ENCODE data around the gene PTPN20.
A peak's percentile ranks its signal among the peaks of the same experiment; 100 is the strongest.
"Not testable (repeated sequence)": the region's sequence is repeated elsewhere in the genome, so short reads cannot be mapped to it uniquely, and the experiment has no call there.

PTPN20 gene, protein sequence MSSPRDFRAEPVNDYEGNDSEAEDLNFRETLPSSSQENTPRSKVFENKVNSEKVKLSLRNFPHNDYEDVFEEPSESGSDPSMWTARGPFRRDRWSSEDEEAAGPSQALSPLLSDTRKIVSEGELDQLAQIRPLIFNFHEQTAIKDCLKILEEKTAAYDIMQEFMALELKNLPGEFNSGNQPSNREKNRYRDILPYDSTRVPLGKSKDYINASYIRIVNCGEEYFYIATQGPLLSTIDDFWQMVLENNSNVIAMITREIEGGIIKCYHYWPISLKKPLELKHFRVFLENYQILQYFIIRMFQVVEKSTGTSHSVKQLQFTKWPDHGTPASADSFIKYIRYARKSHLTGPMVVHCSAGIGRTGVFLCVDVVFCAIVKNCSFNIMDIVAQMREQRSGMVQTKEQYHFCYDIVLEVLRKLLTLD

DNA sequence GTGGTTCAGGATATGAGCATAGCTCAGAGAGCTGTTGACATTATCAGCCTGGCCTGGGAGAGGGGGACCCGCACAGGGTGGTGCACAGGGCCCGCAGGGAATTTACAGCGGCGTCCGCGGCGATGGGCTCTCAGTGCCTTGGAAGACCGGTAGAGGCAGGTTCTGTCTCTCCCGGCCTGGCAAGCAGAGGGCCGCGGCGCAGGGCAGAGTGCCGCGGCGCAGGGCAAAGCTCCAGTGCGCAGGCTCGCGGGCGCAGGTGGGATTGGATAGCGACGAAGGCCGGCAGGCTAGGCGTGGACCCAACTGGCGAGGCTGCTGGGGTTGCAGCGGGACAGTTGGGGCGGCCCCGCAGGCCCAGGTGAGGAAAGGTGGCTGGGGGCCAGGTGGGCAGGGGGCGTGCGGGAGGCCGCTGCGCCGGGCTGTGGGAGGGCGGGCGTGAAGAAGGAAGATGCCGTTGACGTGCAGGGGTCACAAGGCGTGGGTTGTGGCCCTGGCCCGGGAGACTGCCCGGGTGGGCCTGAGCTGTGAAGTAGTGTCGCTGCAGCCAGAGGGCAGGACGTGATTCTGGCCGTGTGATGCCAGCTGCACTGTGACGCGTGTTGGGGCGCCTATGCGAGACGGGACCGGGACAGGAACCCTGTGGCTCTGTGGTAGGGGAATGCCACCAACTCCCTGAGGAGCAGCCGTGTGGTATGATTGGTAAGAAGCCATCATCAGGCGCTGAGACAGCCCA lies at the start of gene PTPN20:
Gene PTPN20 (plus strand): TSS at position 285 of the 733 bp plus-strand sequence. CDS start 21,072 bp downstream, outside the sequence.
- H3K4me3 ChIP-seq (ENCODE audit: low read depth, low read length); H3K4me2 ChIP-seq (ENCODE audit: low read length); H3K9ac ChIP-seq; H3K9me3 ChIP-seq (ENCODE audit: control insufficient read depth, low read length); H3K36me3 ChIP-seq (ENCODE audit: control insufficient read depth, insufficient read depth, low read length); H3K27me3 ChIP-seq (ENCODE audit: control insufficient read depth, insufficient read depth, low read length); H3K79me2 ChIP-seq; H3K4me1 ChIP-seq; H3K27ac ChIP-seq: not testable (repeated sequence)
- peak within 1 kb of the TSS; percentile 77 for H2AFZ ChIP-seq

DNA sequence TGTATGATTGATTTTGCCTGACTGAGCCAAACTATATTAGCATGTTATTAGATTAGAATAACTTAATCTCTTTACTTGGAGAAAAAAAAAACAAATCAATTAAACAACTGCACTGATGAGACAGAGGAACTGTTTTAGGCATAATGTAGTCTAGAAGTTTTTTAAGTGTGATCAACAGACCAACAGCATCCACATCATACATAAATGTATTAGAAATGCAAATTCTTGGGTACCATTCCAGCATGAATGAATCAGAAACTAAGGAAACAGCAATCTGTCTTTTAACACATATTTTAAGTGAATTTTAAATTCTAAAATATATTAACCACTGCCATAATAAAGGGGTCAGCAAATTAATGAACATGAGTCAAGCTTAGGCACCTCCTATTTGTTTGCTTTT lies 41.5 kb upstream of the PTPN20 start:
- not testable (repeated sequence) for H3K9ac ChIP-seq; H3K27ac ChIP-seq; H3K4me3 ChIP-seq (ENCODE audit: low read depth, low read length); H3K36me3 ChIP-seq (ENCODE audit: control insufficient read depth, insufficient read depth, low read length); H3K27me3 ChIP-seq (ENCODE audit: control insufficient read depth, insufficient read depth, low read length); H2AFZ ChIP-seq; H3K79me2 ChIP-seq; H3K4me2 ChIP-seq (ENCODE audit: low read length); H3K9me3 ChIP-seq (ENCODE audit: control insufficient read depth, low read length); H3K4me1 ChIP-seq

DNA sequence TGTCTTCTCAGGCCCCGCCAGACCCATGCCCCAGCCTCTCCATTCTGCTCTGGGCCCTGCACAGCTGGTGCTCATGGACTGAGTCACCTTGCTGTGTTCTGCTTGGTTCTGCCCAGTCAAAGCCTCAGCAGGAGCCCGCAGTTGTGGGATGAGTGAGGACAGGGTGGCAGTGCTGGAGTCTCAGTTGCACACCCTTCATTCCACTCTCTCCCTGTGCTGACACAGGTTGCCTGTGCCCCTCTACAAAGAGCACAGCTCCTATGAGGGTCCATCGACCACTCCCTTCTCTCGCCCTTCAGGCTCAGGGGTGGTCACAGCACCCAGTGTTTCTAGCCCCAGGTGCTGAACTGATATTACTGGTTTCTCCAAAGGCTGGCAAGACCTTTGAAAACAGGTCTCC lies 39.6 kb upstream of the PTPN20 start:
- not testable (repeated sequence) for H3K27ac ChIP-seq; H3K4me1 ChIP-seq; H3K27me3 ChIP-seq (ENCODE audit: control insufficient read depth, insufficient read depth, low read length); H3K4me3 ChIP-seq (ENCODE audit: low read depth, low read length); H3K79me2 ChIP-seq; H3K36me3 ChIP-seq (ENCODE audit: control insufficient read depth, insufficient read depth, low read length); H3K9me3 ChIP-seq (ENCODE audit: control insufficient read depth, low read length); H3K4me2 ChIP-seq (ENCODE audit: low read length); H2AFZ ChIP-seq; H3K9ac ChIP-seq

DNA sequence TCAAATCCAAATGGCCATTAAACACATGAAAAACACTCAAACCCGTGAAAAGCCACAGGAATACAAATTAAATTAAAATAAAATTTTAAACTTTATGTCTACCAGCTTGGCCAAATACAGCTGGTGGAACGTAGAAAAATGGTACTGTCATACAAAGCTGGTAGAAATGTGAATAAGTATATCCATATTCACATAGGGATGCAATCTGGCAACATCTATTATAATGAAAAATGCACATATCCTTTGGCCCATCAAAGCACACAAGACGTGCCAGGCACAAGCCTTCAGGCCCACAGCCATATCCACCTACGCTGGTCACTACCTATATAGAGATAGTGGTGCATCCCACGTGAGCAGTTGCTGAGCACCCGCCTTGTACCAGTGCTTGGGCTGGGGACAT lies 35.9 kb upstream of the PTPN20 start:
- not testable (repeated sequence) for H2AFZ ChIP-seq; H3K4me3 ChIP-seq (ENCODE audit: low read depth, low read length); H3K27me3 ChIP-seq (ENCODE audit: control insufficient read depth, insufficient read depth, low read length); H3K27ac ChIP-seq; H3K9ac ChIP-seq; H3K9me3 ChIP-seq (ENCODE audit: control insufficient read depth, low read length); H3K79me2 ChIP-seq; H3K4me1 ChIP-seq; H3K36me3 ChIP-seq (ENCODE audit: control insufficient read depth, insufficient read depth, low read length); H3K4me2 ChIP-seq (ENCODE audit: low read length)

DNA sequence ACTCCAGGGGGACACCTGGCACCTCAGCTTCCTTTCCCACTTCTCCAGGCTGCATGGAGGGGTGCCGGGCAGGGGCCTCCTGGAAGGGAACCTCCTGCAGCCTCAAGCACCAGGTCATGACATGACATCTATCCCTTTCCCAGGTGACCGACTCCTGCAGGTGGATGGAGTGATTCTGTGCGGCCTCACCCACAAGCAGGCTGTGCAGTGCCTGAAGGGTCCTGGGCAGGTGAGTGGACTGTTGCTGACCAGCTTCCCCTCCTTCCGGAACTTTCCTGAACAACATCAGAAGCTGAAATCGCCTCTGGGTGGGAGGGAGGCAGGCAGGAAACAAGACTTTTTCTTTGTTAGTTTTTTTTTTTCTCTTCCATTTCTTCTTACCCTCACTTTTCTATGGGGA lies 34.5 kb upstream of the PTPN20 start:
- H3K4me1 ChIP-seq; H3K9me3 ChIP-seq (ENCODE audit: control insufficient read depth, low read length); H2AFZ ChIP-seq; H3K27ac ChIP-seq; H3K36me3 ChIP-seq (ENCODE audit: control insufficient read depth, insufficient read depth, low read length); H3K9ac ChIP-seq; H3K79me2 ChIP-seq; H3K27me3 ChIP-seq (ENCODE audit: control insufficient read depth, insufficient read depth, low read length); H3K4me3 ChIP-seq (ENCODE audit: low read depth, low read length); H3K4me2 ChIP-seq (ENCODE audit: low read length): not testable (repeated sequence)

DNA sequence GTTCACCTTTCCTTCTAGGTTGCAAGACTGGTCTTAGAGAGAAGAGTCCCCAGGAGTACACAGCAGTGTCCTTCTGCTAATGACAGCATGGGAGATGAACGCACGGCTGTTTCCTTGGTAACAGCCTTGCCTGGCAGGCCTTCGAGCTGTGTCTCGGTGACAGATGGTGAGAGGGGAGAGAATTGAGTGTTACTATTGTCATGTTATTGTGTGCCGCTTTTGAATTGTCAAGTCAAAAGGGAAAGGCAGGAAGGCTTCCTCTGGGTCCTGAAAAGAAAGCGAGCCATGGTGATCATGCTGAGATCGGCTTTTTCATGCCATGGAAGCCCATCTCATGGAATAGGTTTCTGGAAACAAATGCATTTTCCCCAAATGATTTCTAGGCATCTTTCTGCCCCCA lies 32.5 kb upstream of the PTPN20 start:
- H3K27me3 ChIP-seq (ENCODE audit: control insufficient read depth, insufficient read depth, low read length); H3K79me2 ChIP-seq; H2AFZ ChIP-seq; H3K27ac ChIP-seq; H3K4me1 ChIP-seq; H3K36me3 ChIP-seq (ENCODE audit: control insufficient read depth, insufficient read depth, low read length); H3K4me3 ChIP-seq (ENCODE audit: low read depth, low read length); H3K9ac ChIP-seq; H3K9me3 ChIP-seq (ENCODE audit: control insufficient read depth, low read length); H3K4me2 ChIP-seq (ENCODE audit: low read length): not testable (repeated sequence)

DNA sequence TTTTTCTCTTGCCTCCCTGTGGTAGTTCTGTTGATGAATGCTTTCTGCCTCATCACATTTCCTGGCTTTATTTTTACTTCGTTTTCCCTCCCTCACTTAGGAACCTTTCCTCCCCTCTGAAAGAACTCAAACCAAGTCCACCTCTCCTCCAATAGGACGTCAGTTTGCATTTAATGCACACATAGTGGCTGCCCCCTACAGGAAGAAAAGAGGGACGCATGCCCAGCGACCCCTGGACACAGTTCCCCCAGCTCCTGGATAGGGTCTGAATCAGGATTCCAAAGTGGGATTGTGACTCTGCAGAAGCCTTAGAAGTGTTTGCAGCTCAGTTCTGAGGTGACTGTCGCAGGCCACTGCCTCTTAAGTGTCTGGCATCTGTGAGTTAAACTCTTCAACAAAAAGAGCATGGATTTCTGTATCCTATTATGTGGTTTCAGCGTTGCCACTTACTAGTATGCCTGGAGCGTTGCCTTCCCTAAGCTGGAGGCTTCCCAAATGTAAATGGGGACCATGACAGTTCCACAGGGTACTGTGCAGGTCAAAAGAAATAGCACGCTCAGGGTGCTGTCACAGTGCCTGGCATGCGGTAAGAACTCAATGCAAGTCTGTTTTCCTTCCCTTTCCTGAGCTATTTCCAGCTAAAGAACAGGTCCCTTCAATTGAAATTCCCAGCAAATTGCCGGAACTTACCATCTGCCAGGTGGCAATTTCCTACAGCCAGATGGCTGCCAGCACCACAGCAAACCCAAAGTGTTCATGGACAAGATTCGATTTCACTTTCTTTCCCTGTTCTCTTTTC lies 20.2 kb upstream of the PTPN20 start:
- H3K4me2 ChIP-seq (ENCODE audit: low read length); H3K27ac ChIP-seq; H3K36me3 ChIP-seq (ENCODE audit: control insufficient read depth, insufficient read depth, low read length); H3K27me3 ChIP-seq (ENCODE audit: control insufficient read depth, insufficient read depth, low read length); H3K4me1 ChIP-seq; H3K9ac ChIP-seq; H3K9me3 ChIP-seq (ENCODE audit: control insufficient read depth, low read length); H2AFZ ChIP-seq; H3K4me3 ChIP-seq (ENCODE audit: low read depth, low read length); H3K79me2 ChIP-seq: not testable (repeated sequence)

DNA sequence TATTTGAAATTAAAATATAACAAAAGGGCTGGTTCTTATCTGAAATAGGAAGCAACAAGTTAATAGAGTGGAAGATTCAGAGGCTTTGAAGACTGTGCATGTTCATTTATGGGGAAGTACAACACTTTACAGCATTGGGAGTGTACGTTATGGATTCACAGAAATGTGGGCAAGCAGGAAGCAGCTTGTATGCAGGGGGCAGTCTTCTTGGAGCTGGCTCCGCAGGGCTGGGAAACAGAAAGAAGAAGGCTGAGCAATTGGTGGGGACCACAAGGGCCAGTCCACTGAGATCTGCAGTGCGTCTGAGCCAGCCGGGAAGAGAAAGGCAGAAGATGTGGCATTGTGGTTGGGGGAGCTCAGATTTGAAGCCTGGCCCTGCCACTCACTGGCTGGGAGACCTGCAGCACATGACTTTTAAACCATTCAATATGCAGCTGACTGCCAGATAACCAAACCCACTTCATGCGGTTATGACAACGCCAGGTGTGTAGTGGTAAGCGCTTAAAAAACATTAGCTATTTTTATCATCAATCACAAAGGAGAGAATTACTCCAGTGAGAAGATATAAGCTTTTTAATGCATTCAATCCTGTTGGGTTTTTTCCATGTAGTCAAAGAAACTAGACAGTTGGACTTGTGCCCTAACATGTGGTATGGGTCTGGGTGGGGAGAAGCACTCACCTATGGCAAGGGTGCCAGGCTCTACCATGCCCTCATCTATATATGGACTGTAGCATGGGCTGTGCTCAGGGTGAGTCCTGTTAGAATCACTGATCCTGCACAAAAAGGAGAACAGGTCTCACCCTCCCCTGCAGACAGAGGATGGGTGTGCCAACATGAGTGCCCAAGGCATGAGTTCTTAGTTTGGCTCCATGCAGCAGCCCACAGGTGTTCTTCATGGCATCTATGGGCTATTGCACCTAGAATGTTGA lies 14.2 kb upstream of the PTPN20 start:
- not testable (repeated sequence) for H3K27ac ChIP-seq; H3K36me3 ChIP-seq (ENCODE audit: control insufficient read depth, insufficient read depth, low read length); H3K79me2 ChIP-seq; H3K27me3 ChIP-seq (ENCODE audit: control insufficient read depth, insufficient read depth, low read length); H3K4me2 ChIP-seq (ENCODE audit: low read length); H3K9ac ChIP-seq; H3K4me1 ChIP-seq; H3K4me3 ChIP-seq (ENCODE audit: low read depth, low read length); H2AFZ ChIP-seq; H3K9me3 ChIP-seq (ENCODE audit: control insufficient read depth, low read length)

DNA sequence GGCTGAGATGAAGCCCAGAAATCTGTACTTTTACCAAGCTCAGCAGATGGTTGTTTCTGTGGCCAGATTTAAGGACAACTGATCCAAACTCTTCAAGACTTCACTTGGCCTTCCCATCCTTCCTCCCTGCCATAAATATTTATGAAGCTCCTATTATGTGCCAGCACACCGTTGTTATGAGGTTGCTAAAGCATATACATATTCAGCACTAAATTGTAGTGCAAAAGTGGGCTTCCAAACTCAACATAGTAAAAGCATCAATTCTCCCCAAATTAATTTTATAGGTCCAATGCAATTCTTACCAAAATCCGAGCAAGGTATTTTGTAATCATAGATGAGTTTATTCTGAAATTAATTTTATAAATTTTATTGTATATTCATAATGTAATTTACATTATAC lies 10.0 kb upstream of the PTPN20 start:
- not testable (repeated sequence) for H3K36me3 ChIP-seq (ENCODE audit: control insufficient read depth, insufficient read depth, low read length); H3K27ac ChIP-seq; H3K79me2 ChIP-seq; H3K9ac ChIP-seq; H3K4me3 ChIP-seq (ENCODE audit: low read depth, low read length); H3K27me3 ChIP-seq (ENCODE audit: control insufficient read depth, insufficient read depth, low read length); H2AFZ ChIP-seq; H3K9me3 ChIP-seq (ENCODE audit: control insufficient read depth, low read length); H3K4me1 ChIP-seq; H3K4me2 ChIP-seq (ENCODE audit: low read length)

DNA sequence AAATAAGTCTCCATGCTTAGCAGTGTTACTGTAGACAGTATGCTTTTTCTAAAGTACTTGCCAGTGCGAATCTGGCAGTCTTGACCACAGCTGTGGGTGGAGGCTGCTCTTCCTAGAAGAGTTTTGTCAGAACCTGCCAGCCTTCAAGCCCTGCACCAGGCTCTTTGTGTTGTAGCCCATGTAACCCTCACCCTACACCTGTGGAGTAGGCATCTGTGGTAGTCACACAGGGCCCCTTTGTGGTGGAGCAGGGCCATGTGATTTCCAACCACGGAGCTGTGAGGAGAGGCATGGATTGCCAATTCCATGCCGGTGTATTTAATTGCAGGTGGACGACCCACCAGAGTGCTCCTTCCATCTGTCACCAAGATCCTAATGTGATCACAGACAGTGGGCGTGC lies 7.4 kb upstream of the PTPN20 start:
- H3K9me3 ChIP-seq (ENCODE audit: control insufficient read depth, low read length); H3K36me3 ChIP-seq (ENCODE audit: control insufficient read depth, insufficient read depth, low read length); H3K9ac ChIP-seq; H2AFZ ChIP-seq; H3K4me3 ChIP-seq (ENCODE audit: low read depth, low read length); H3K27me3 ChIP-seq (ENCODE audit: control insufficient read depth, insufficient read depth, low read length); H3K79me2 ChIP-seq; H3K4me2 ChIP-seq (ENCODE audit: low read length); H3K27ac ChIP-seq; H3K4me1 ChIP-seq: not testable (repeated sequence)

All from parathyroid adenoma (tissue), 2 donors.